ENCODE results near the gene HNRNPM. TPM values are rescaled to one million over a fixed set of nuclear protein-coding genes. Genes with fewer than 3 reads are reported as not detected.
"Not testable (repeated sequence)": the region's sequence is repeated elsewhere in the genome, so short reads cannot be mapped to it uniquely, and the experiment has no call there.

Gene HNRNPM
- total RNA-seq, 1 experiment from 2014 or later: 125 TPM

- Histone ChIP-seq H3K36me3 (peaks cover 31% of the 10 kb centered on the region), H3K4me3 (peak overlapping the region; percentile 85), H3K4me1 (replicated peaks) (peaks cover 20% of the 10 kb centered on the region)
- H3K27me3 ChIP-seq (replicated peaks); DNase-seq (ENCODE audit: low read depth in 1 of 2, low spot score in 2 of 2); H3K27ac ChIP-seq; H3K9me3 ChIP-seq (replicated peaks): not testable (repeated sequence)
These were observed 567 bp upstream of the HNRNPM start for GRCh38 chr19:8444140-8444676.

- Histone ChIP-seq H3K27ac (peak overlapping the region; percentile 80), H3K4me1 (replicated peaks) (peaks cover 19% of the 10 kb centered on the region), H3K9me3 (replicated peaks) (no peaks in the 10 kb centered on the region), H3K4me3 (peak overlapping the region; percentile 85), H3K27me3 (replicated peaks) (no peaks in the 10 kb centered on the region), H3K36me3 (peaks cover 40% of the 10 kb centered on the region)
- DNase-seq (ENCODE audit: low read depth in 1 of 2, low spot score in 2 of 2): peak; percentile 42 to 61
These were observed 770 bp downstream of the HNRNPM start for GRCh38 chr19:8445488-8446001.

- no peaks in the 10 kb centered on the region for H3K27me3 ChIP-seq (replicated peaks)
- peaks cover 44% of the 10 kb centered on the region for H3K36me3 ChIP-seq
- H3K9me3 ChIP-seq (replicated peaks): no peaks in the 10 kb centered on the region
- peak overlapping the region; percentile 80 for H3K27ac ChIP-seq
- H3K4me1 ChIP-seq (replicated peaks): peaks cover 19% of the 10 kb centered on the region
- no peak for DNase-seq (ENCODE audit: low read depth in 1 of 2, low spot score in 2 of 2)
- H3K4me3 ChIP-seq: peak overlapping the region; percentile 85
These were observed 1.4 kb downstream of the HNRNPM start for GRCh38 chr19:8446061-8446709.

- Histone ChIP-seq H3K4me1 (replicated peaks) (peaks cover 28% of the 10 kb centered on the region), H3K4me3 (no peak overlapping the region)
- no peak for DNase-seq (ENCODE audit: low read depth in 1 of 2, low spot score in 2 of 2)
These were observed 5.1 kb downstream of the HNRNPM start for GRCh38 chr19:8449830-8450229.

GRCh38 chr19:8451377-8451776 is 6.6 kb downstream of the HNRNPM start:
- Histone ChIP-seq H3K4me1 (replicated peaks) (peaks cover 25% of the 10 kb centered on the region), H3K9me3 (replicated peaks) (no peaks in the 10 kb centered on the region), H3K4me3 (no peak overlapping the region), H3K27me3 (replicated peaks) (no peaks in the 10 kb centered on the region), H3K27ac (no peak overlapping the region), H3K36me3 (peaks cover 68% of the 10 kb centered on the region)
- no peak for DNase-seq (ENCODE audit: low read depth in 1 of 2, low spot score in 2 of 2)

More at GRCh38 chr19:8449830-8450229, 5.1 kb downstream of the HNRNPM start:
- no peak overlapping the region for H3K27ac ChIP-seq
- H3K9me3 ChIP-seq (replicated peaks): no peaks in the 10 kb centered on the region
- peaks cover 70% of the 10 kb centered on the region for H3K36me3 ChIP-seq
- no peaks in the 10 kb centered on the region for H3K27me3 ChIP-seq (replicated peaks)

GRCh38 chr19:8451885-8452284 is 7.1 kb downstream of the HNRNPM start:
- H3K36me3 ChIP-seq: peaks cover 68% of the 10 kb centered on the region
- no peaks in the 10 kb centered on the region for H3K27me3 ChIP-seq (replicated peaks)
- no peak overlapping the region for H3K4me3 ChIP-seq
- H3K27ac ChIP-seq: no peak overlapping the region
- H3K9me3 ChIP-seq (replicated peaks): no peaks in the 10 kb centered on the region
- peaks cover 22% of the 10 kb centered on the region for H3K4me1 ChIP-seq (replicated peaks)
- no peak for DNase-seq (ENCODE audit: low read depth in 1 of 2, low spot score in 2 of 2)

GRCh38 chr19:8452446-8453123 is 7.8 kb downstream of the HNRNPM start:
- no peaks in the 10 kb centered on the region for H3K9me3 ChIP-seq (replicated peaks)
- peaks cover 67% of the 10 kb centered on the region for H3K36me3 ChIP-seq
- H3K27ac ChIP-seq: no peak overlapping the region
- H3K4me1 ChIP-seq (replicated peaks): peaks cover 23% of the 10 kb centered on the region
- DNase-seq (ENCODE audit: low read depth in 1 of 2, low spot score in 2 of 2): no peak
- no peak overlapping the region for H3K4me3 ChIP-seq
- no peaks in the 10 kb centered on the region for H3K27me3 ChIP-seq (replicated peaks)

GRCh38 chr19:8453616-8454015 is 8.8 kb downstream of the HNRNPM start:
- H3K27ac ChIP-seq: no peak overlapping the region
- H3K36me3 ChIP-seq: peaks cover 72% of the 10 kb centered on the region
- H3K9me3 ChIP-seq (replicated peaks): no peaks in the 10 kb centered on the region

GRCh38 chr19:8454218-8454617 is 9.4 kb downstream of the HNRNPM start:
- no peak overlapping the region for H3K27ac ChIP-seq
- no peak for DNase-seq (ENCODE audit: low read depth in 1 of 2, low spot score in 2 of 2)
- H3K9me3 ChIP-seq (replicated peaks): no peaks in the 10 kb centered on the region
- H3K27me3 ChIP-seq (replicated peaks): no peaks in the 10 kb centered on the region
- peaks cover 31% of the 10 kb centered on the region for H3K4me1 ChIP-seq (replicated peaks)
- no peak overlapping the region for H3K4me3 ChIP-seq
- H3K36me3 ChIP-seq: peaks cover 78% of the 10 kb centered on the region

More at GRCh38 chr19:8453616-8454015, 8.8 kb downstream of the HNRNPM start:
- Histone ChIP-seq H3K4me3 (no peak overlapping the region), H3K4me1 (replicated peaks) (peaks cover 31% of the 10 kb centered on the region), H3K27me3 (replicated peaks) (no peaks in the 10 kb centered on the region)
- DNase-seq (ENCODE audit: low read depth in 1 of 2, low spot score in 2 of 2): no peak

- Histone ChIP-seq H3K9me3 (replicated peaks) (no peaks in the 10 kb centered on the region), H3K4me1 (replicated peaks) (peaks cover 38% of the 10 kb centered on the region), H3K36me3 (peaks cover 75% of the 10 kb centered on the region), H3K27me3 (replicated peaks) (no peaks in the 10 kb centered on the region), H3K4me3 (no peak overlapping the region), H3K27ac (no peak overlapping the region)
- DNase-seq (ENCODE audit: low read depth in 1 of 2, low spot score in 2 of 2): no peak
These were observed 10.2 kb downstream of the HNRNPM start for GRCh38 chr19:8455018-8455417.

GRCh38 chr19:8456064-8456463 is 11.3 kb downstream of the HNRNPM start:
- Histone ChIP-seq H3K27me3 (replicated peaks) (no peaks in the 10 kb centered on the region), H3K4me1 (replicated peaks) (peaks cover 48% of the 10 kb centered on the region), H3K27ac (no peak overlapping the region), H3K4me3 (no peak overlapping the region), H3K9me3 (replicated peaks) (no peaks in the 10 kb centered on the region), H3K36me3 (peaks cover 79% of the 10 kb centered on the region)
- no peak for DNase-seq (ENCODE audit: low read depth in 1 of 2, low spot score in 2 of 2)

- Histone ChIP-seq H3K27me3 (replicated peaks) (no peaks in the 10 kb centered on the region), H3K36me3 (peaks cover 85% of the 10 kb centered on the region), H3K4me1 (replicated peaks) (peaks cover 44% of the 10 kb centered on the region), H3K4me3 (no peak overlapping the region), H3K9me3 (replicated peaks) (no peaks in the 10 kb centered on the region), H3K27ac (no peak overlapping the region)
- DNase-seq (ENCODE audit: low read depth in 1 of 2, low spot score in 2 of 2): no peak
These were observed 12.4 kb downstream of the HNRNPM start for GRCh38 chr19:8457209-8457608.

- H3K27me3 ChIP-seq (replicated peaks): no peaks in the 10 kb centered on the region
- H3K36me3 ChIP-seq: peaks cover 85% of the 10 kb centered on the region
- no peak overlapping the region for H3K4me3 ChIP-seq
- no peak for DNase-seq (ENCODE audit: low read depth in 1 of 2, low spot score in 2 of 2)
- peaks cover 44% of the 10 kb centered on the region for H3K4me1 ChIP-seq (replicated peaks)
- H3K27ac ChIP-seq: no peak overlapping the region
- no peaks in the 10 kb centered on the region for H3K9me3 ChIP-seq (replicated peaks)
These were observed 13.1 kb downstream of the HNRNPM start for GRCh38 chr19:8457827-8458226.

- Histone ChIP-seq H3K27ac (no peak overlapping the region), H3K36me3 (peaks cover 85% of the 10 kb centered on the region), H3K9me3 (replicated peaks) (no peaks in the 10 kb centered on the region), H3K27me3 (replicated peaks) (no peaks in the 10 kb centered on the region), H3K4me1 (replicated peaks) (peaks cover 44% of the 10 kb centered on the region), H3K4me3 (no peak overlapping the region)
- DNase-seq (ENCODE audit: low read depth in 1 of 2, low spot score in 2 of 2): no peak
These were observed 13.6 kb downstream of the HNRNPM start for GRCh38 chr19:8458380-8458779.
